Endothelial cell of umbilical vein (primary cell): ENCODE measurements around the gene SBK3. TPM values are rescaled to one million over a fixed set of nuclear protein-coding genes. Genes with fewer than 3 reads are reported as not detected.

Experiments used
- BruUV-seq: library from RNA; stranded (reverse); fragments of 400-500 nt; replicated peaks from 2 replicates; lab custom pipeline; 2021; lab: Mats Ljungman, UMichigan
- CTCF ChIA-PET: fragments of 300-600, 350-600 bp; sonication (Branson Sonifier 250); formaldehyde crosslinking; loops from one replicate; lab custom pipeline; 2021; ENCODE audit warnings: antibody characterized with exemption, inconsistent platforms; lab: Charles Lee
- POLR2A ChIA-PET: fragments of 300-600, 350-600 bp; sonication (Branson Sonifier 250); formaldehyde crosslinking; loops from one replicate; lab custom pipeline; 2021; ENCODE audit warnings: antibody characterized with exemption, inconsistent platforms; lab: Charles Lee
- DNase-seq: peaks from one replicate; pipeline ENCODE4 v3.0.0-alpha.2; 2011; ENCODE audit warnings: low read depth, low spot score
- FAIRE-seq: peaks from 2 replicates; lab custom pipeline; 2011; peaks lifted over from hg19 to GRCh38; lab: Jason Lieb, UNC
- H2AFZ ChIP-seq: 2 replicates; pipeline ENCODE4 v1.6.0; 2012; ENCODE audit warnings: low read depth, low read length, control low read depth, inconsistent platforms
- H3K27ac ChIP-seq: 2 replicates; pipeline ENCODE4 v1.5.1; 2011; ENCODE audit warnings: low read depth, mild to moderate bottlenecking, control low read depth, low read length, moderate library complexity; ENCODE audit not compliant: insufficient read depth
- H3K27me3 ChIP-seq, 2 experiments: 2 replicates each; pipeline versions ENCODE4 v1.6.0 to v1.6.1; 2011; ENCODE audit warnings: low read length in 2 of 2, mixed read lengths in 1 of 2; ENCODE audit not compliant: control insufficient read depth in 2 of 2, insufficient read depth in 2 of 2
- H3K36me3 ChIP-seq, 2 experiments: 2 replicates in 1 of 2; 3 replicates in 1 of 2; pipeline ENCODE4 v1.5.1; 2011; ENCODE audit warnings: low read length in 2 of 2, mild to moderate bottlenecking in 1 of 2, moderate library complexity in 1 of 2; ENCODE audit not compliant: control insufficient read depth in 2 of 2, insufficient read depth in 2 of 2; ENCODE audit errors: extremely low read depth in 1 of 2
- H3K4me1 ChIP-seq: 3 replicates; pipeline ENCODE4 v1.5.1; 2011; ENCODE audit warnings: mild to moderate bottlenecking, low read length; ENCODE audit not compliant: control insufficient read depth, insufficient read depth; ENCODE audit errors: extremely low read depth
- H3K4me2 ChIP-seq: 2 replicates; pipeline ENCODE4 v1.6.1; 2011; ENCODE audit warnings: low read length, control low read depth, mixed read lengths; ENCODE audit not compliant: insufficient read depth
- H3K4me3 ChIP-seq, 3 experiments: fragments of 200-600 bp in 1 of 3; sonication (generic), shearing (Covaris generic) in 1 of 3; replicated peaks in 1 of 3; 2 replicates each; pipeline ENCODE4 v1.5.1; 2011 to 2016; ENCODE audit warnings: control low read depth in 3 of 3, low read length in 3 of 3, mild to moderate bottlenecking in 2 of 3, inconsistent platforms in 1 of 3, low read depth in 1 of 3, moderate library complexity in 1 of 3; ENCODE audit not compliant: insufficient read depth in 1 of 3
- H3K79me2 ChIP-seq: 2 replicates; pipeline ENCODE4 v1.6.0; 2012; ENCODE audit warnings: low read length, inconsistent platforms; ENCODE audit not compliant: control insufficient read depth, insufficient read depth
- H3K9ac ChIP-seq: replicated peaks from 2 replicates; pipeline ENCODE3; 2011; ENCODE audit warnings: low read length, control low read depth; ENCODE audit not compliant: insufficient read depth; ENCODE audit errors: extremely low read depth
- H3K9me1 ChIP-seq: replicated peaks from 3 replicates; pipeline ENCODE4 v1.6.0; 2011; ENCODE audit warnings: mild to moderate bottlenecking, low read length; ENCODE audit not compliant: control insufficient read depth, insufficient read depth; ENCODE audit errors: extremely low read depth
- H3K9me3 ChIP-seq: replicated peaks from 2 replicates; pipeline ENCODE4 v1.5.1; 2012; ENCODE audit warnings: low read length, inconsistent platforms; ENCODE audit not compliant: control insufficient read depth, insufficient read depth
- H4K20me1 ChIP-seq: replicated peaks from 2 replicates; pipeline ENCODE3; 2011; ENCODE audit warnings: mild to moderate bottlenecking, low read length; ENCODE audit not compliant: control insufficient read depth, insufficient read depth; ENCODE audit errors: extremely low read depth
- EZH2 ChIP-seq: IDR thresholded peaks from 2 replicates; pipeline ENCODE4 v1.6.1; 2012; ENCODE audit warnings: borderline replicate concordance, low read depth, mild to moderate bottlenecking, moderate library complexity, low read length, inconsistent platforms; ENCODE audit not compliant: severe bottlenecking
- FOS ChIP-seq: IDR thresholded peaks from 2 replicates; pipeline ENCODE4 v1.6.1; 2011; ENCODE audit warnings: mild to moderate bottlenecking, low read length, moderate library complexity, borderline replicate concordance; ENCODE audit not compliant: insufficient read depth
- GATA2 ChIP-seq: IDR thresholded peaks from 2 replicates; pipeline ENCODE4 v1.7.0; 2011; ENCODE audit warnings: low read depth, mild to moderate bottlenecking, moderate library complexity, mixed read lengths, low read length; ENCODE audit not compliant: insufficient read length, insufficient read depth
- JUN ChIP-seq: IDR thresholded peaks from 2 replicates; pipeline ENCODE4 v1.6.1; 2011; ENCODE audit warnings: borderline replicate concordance, low read depth; ENCODE audit not compliant: insufficient read length, insufficient read depth
- MAX ChIP-seq: IDR thresholded peaks from 2 replicates; pipeline ENCODE4 v1.6.1; 2011; ENCODE audit not compliant: insufficient read depth, insufficient read length
- MYC ChIP-seq: IDR thresholded peaks from one replicate; pipeline ENCODE4 v1.6.1; 2011; ENCODE audit warnings: mild to moderate bottlenecking, low read depth, low read length
- POLR2AphosphoS5 ChIP-seq: IDR thresholded peaks from 2 replicates; pipeline ENCODE4 v1.6.1; 2012; ENCODE audit warnings: low read depth, mild to moderate bottlenecking, control low read depth, low read length, moderate library complexity; ENCODE audit not compliant: insufficient read depth
- dilution Hi-C: fragments of 300-500 bp; cut with MboI; formaldehyde crosslinking; loops from one replicate; pipeline ENCODE4 v1.15.0; 2019; ENCODE audit warnings: low sequenced_read_pairs; ENCODE audit not compliant: extremely low pct_ligation_motif_present
- intact Hi-C: fragments of 100-400 bp; cut with micrococcal nuclease; formaldehyde crosslinking; loops from one replicate; pipeline ENCODE4 v1.10.0; 2022
- polyA plus RNA-seq, 4 experiments: library from polyadenylated mRNA; depleted of rRNA in 3 of 4; stranded (reverse) in 3 of 4; unstranded in 1 of 4; fragments of >200 nt; gene quantifications; 2 replicates each; pipeline versions ENCODE4 v1.2.1 to v1.2.3, GENCODE V29; 2011 to 2012; ENCODE audit warnings: missing spikeins in 1 of 4
- total RNA-seq: library from RNA; stranded (reverse); gene quantifications from 2 replicates; pipeline ENCODE4 v1.2.3, GENCODE V29; 2021

Gene SBK3
- total and polyA plus RNA-seq, 2 donors (not counting 3 experiments of a cell fraction or from before 2014, with no cell fraction given) = 0.18 to 0.62 TPM

DNA sequence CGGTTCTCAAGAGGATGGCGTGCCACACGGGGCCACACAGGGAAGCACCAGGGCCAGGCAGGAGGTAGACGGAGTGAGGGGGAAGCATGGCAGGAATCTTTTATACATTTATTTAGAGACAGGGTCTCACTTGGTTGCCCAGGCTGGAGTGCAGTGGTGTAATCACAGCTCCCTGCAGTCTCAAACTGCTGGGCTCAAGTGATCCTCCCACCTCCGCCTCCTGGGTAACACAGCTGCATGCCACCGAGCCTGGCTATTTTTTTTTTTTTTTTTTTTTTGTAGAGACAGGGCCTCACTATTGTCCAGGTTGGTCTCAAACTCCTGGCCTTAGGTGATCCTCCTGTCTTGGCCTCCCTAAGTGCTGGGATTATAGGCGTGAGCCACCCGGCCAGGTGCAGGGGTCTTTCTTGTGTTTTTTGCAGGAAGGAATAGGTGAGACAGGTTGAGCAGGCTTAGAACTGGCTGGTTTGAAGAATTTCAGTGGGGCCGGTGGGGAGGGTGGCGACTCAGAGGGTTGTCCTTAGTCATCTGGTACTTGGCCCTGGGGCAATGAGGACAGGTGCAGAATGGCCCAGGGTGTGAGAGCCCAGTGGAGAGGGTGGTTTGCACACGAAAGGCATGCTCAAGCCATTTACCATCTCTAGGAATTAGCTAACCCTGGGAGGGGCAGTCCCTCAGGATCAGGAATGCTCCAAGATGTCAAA is 49.5 kb downstream of the SBK3 start:
- no peaks in the 10 kb centered on the region for H4K20me1 ChIP-seq
- BruUV-seq = no TSS peak
- TF ChIP-seq MAX = no peak
- no peak for TF ChIP-seq EZH2
- TF ChIP-seq GATA2 = no peak
- no peak for TF ChIP-seq MYC
- TF ChIP-seq JUN = no peak
- POLR2A ChIA-PET = no interaction called here
- FAIRE-seq = no peak
- no peaks in the 10 kb centered on the region for H3K4me1 ChIP-seq
- H3K4me3 ChIP-seq = no peak overlapping the region
- H3K9me1 ChIP-seq = no peaks in the 10 kb centered on the region
- H3K9me3 ChIP-seq = no peaks in the 10 kb centered on the region
- H3K27ac ChIP-seq = no peak overlapping the region
- H3K79me2 ChIP-seq = no peaks in the 10 kb centered on the region
- H3K36me3 ChIP-seq = no peaks in the 10 kb centered on the region
- intact Hi-C loops (no loop called here), dilution Hi-C loops (no loop called here)
- H3K4me2 ChIP-seq = no peak overlapping the region
- H3K9ac ChIP-seq = no peak overlapping the region
- no peak for DNase-seq
- CTCF ChIA-PET = interaction anchor here (0.9 to 5.5 kb wide), 3 partner anchors 8 to 355 kb away, joined by 3 to 38 read pairs (median 3); no protein-coding TSS in a partner anchor
- no peaks in the 10 kb centered on the region for H3K27me3 ChIP-seq
- no peak overlapping the region for H2AFZ ChIP-seq

- Histone ChIP-seq H2AFZ (peak overlapping the region; percentile 40), H3K27ac (no peak overlapping the region), H3K27me3 (no peaks in the 10 kb centered on the region), H3K9me1 (no peaks in the 10 kb centered on the region), H3K9me3 (no peaks in the 10 kb centered on the region), H3K4me3 (no peak overlapping the region), H4K20me1 (no peaks in the 10 kb centered on the region), H3K36me3 (no peaks in the 10 kb centered on the region), H3K79me2 (no peaks in the 10 kb centered on the region), H3K9ac (no peak overlapping the region), H3K4me1 (no peaks in the 10 kb centered on the region), H3K4me2 (peak overlapping the region; percentile 13)
- TF ChIP-seq FOS = no peak
- no peak for TF ChIP-seq MYC
- no peak for TF ChIP-seq JUN
- TF ChIP-seq POLR2AphosphoS5 = no peak
- no peak for TF ChIP-seq EZH2
- no peak for DNase-seq
- ChIA-PET POLR2A (interaction anchor here (0.5 to 1.0 kb wide), 3 partner anchors 9 to 182 kb away, joined by 3 to 7 read pairs (median 6); partner anchors contain the start of gene NAT14), CTCF (interaction anchor here (0.6 to 5.5 kb wide), 3 partner anchors 10 to 89 kb away, joined by 3 to 38 read pairs (median 17); no protein-coding TSS in a partner anchor)
- intact Hi-C loops (no loop called here), dilution Hi-C loops (no loop called here)
- no TSS peak for BruUV-seq
- FAIRE-seq = no peak
Observed at GRCh38 chr19:55494172-55494761, 51.1 kb downstream of the SBK3 start.
